ENCODE measurements around the gene ELOVL5.
A peak's percentile ranks its signal among the peaks of the same experiment; 100 is the strongest.
"Not testable (repeated sequence)": the region's sequence is repeated elsewhere in the genome, so short reads cannot be mapped to it uniquely, and the experiment has no call there.

The ELOVL5 gene

GRCh38 chr6:53359095-53359842 is 10.5 kb upstream of the ELOVL5 start:
- peak; percentile 97 for DNase-seq

GRCh38 chr6:53358440-53359094 is 9.8 kb upstream of the ELOVL5 start:
- peak; percentile 68 for DNase-seq

- DNase-seq = no peak
These were observed 9.0 kb upstream of the ELOVL5 start for GRCh38 chr6:53357576-53358360.

- DNase-seq = no peak
These were observed 4.9 kb upstream of the ELOVL5 start for GRCh38 chr6:53353624-53354023.

GRCh38 chr6:53352360-53352759 is 3.6 kb upstream of the ELOVL5 start:
- DNase-seq = no peak

GRCh38 chr6:53349209-53349693 is 501 bp upstream of the ELOVL5 start:
- no peak for DNase-seq

GRCh38 chr6:53347921-53348370 is 804 bp downstream of the ELOVL5 start:
- DNase-seq = peak; percentile 82

GRCh38 chr6:53347250-53347920 is 1.4 kb downstream of the ELOVL5 start:
- peak; percentile 78 for DNase-seq

GRCh38 chr6:53346049-53346448 is 2.7 kb downstream of the ELOVL5 start:
- DNase-seq = not testable (repeated sequence)

GRCh38 chr6:53344969-53345368 is 3.8 kb downstream of the ELOVL5 start:
- no peak for DNase-seq

- no peak for DNase-seq
These were observed 5.7 kb downstream of the ELOVL5 start for GRCh38 chr6:53343092-53343491.

GRCh38 chr6:53342217-53342616 is 6.5 kb downstream of the ELOVL5 start:
- DNase-seq = no peak

- no peak for DNase-seq
These were observed 8.2 kb downstream of the ELOVL5 start for GRCh38 chr6:53340536-53340935.

- no peak for DNase-seq
These were observed 9.3 kb downstream of the ELOVL5 start for GRCh38 chr6:53339424-53339823.

- DNase-seq = no peak
These were observed 10.4 kb downstream of the ELOVL5 start for GRCh38 chr6:53338304-53338703.

- DNase-seq = no peak
These were observed 12.7 kb downstream of the ELOVL5 start for GRCh38 chr6:53336070-53336469.

- DNase-seq = peak; percentile 53
These were observed 13.3 kb downstream of the ELOVL5 start for GRCh38 chr6:53335224-53335994.

- DNase-seq = no peak
These were observed 15.0 kb downstream of the ELOVL5 start for GRCh38 chr6:53333439-53334408.

- DNase-seq = no peak
These were observed 17.1 kb downstream of the ELOVL5 start for GRCh38 chr6:53331678-53332077.

- DNase-seq = no peak
These were observed 18.6 kb downstream of the ELOVL5 start for GRCh38 chr6:53330137-53330536.

- DNase-seq = no peak
These were observed 20.4 kb downstream of the ELOVL5 start for GRCh38 chr6:53328375-53328774.

All from hematopoietic multipotent progenitor cell treated with erythropoietin and hydrocortisone succinate and interleukin-3 and kit ligand, for 4 days (in vitro differentiated cells).